Brain microvascular endothelial cell (primary cell): Measurements from ENCODE around the gene IL1B.

Experiments
- DNase-seq: peaks from one replicate; pipeline ENCODE4 v3.0.0-alpha.2; 2020
- H3K27ac ChIP-seq: fragments of 250-450 bp; sonication (Bioruptor Pico); 2 replicates; pipeline ENCODE4 v1.5.1; 2020; ENCODE audit warnings: mild to moderate bottlenecking, moderate library complexity
- H3K27me3 ChIP-seq: fragments of 250-450 bp; sonication (Bioruptor Pico); replicated peaks from 2 replicates; pipeline ENCODE4 v1.5.1; 2020; ENCODE audit warnings: mild to moderate bottlenecking
- H3K36me3 ChIP-seq: fragments of 250-450 bp; sonication (Bioruptor Pico); replicated peaks from 2 replicates; pipeline ENCODE4 v1.5.1; 2020; ENCODE audit warnings: mild to moderate bottlenecking
- H3K4me3 ChIP-seq: 2 replicates; pipeline ENCODE4 v1.5.1; 2011; ENCODE audit warnings: low read depth, mild to moderate bottlenecking, control low read depth, low read length, moderate library complexity
- CTCF ChIP-seq: IDR thresholded peaks from 2 replicates; pipeline ENCODE4 v1.5.1; 2011; ENCODE audit warnings: low read depth, mild to moderate bottlenecking, moderate library complexity, low read length, control low read depth, inconsistent platforms; ENCODE audit errors: missing control alignments
- in situ Hi-C: cut with HindIII; loops from 2 replicates; pipeline ENCODE4 v1.10.0; 2017; ENCODE audit warnings: low sequenced_read_pairs, low pct_ligation_motif_present

Gene IL1B

GRCh38 chr2:112817082-112817689 lies 19.4 kb downstream of the IL1B start:
- no peak overlapping the region for H3K4me3 ChIP-seq
- in situ Hi-C loops: no loop called here

GRCh38 chr2:112814278-112814677 lies 22.3 kb downstream of the IL1B start:
- in situ Hi-C loops: no loop called here
- TF ChIP-seq CTCF: no peak
- peak; percentile 78 for DNase-seq
- no peaks in the 10 kb centered on the region for H3K36me3 ChIP-seq
- H3K27ac ChIP-seq: peak overlapping the region; percentile 100
- H3K4me3 ChIP-seq: no peak overlapping the region
- no peaks in the 10 kb centered on the region for H3K27me3 ChIP-seq

More at GRCh38 chr2:112817082-112817689, 19.4 kb downstream of the IL1B start:
- no peak for DNase-seq
- H3K27me3 ChIP-seq: no peaks in the 10 kb centered on the region
- no peaks in the 10 kb centered on the region for H3K36me3 ChIP-seq
- peak; percentile 12 for TF ChIP-seq CTCF
- no peak overlapping the region for H3K27ac ChIP-seq

GRCh38 chr2:112813280-112813966 lies 23.2 kb downstream of the IL1B start:
- H3K27me3 ChIP-seq: no peaks in the 10 kb centered on the region
- H3K4me3 ChIP-seq: no peak overlapping the region
- no peak for DNase-seq
- H3K36me3 ChIP-seq: no peaks in the 10 kb centered on the region
- TF ChIP-seq CTCF: no peak
- in situ Hi-C loops: no loop called here
- peak overlapping the region; percentile 100 for H3K27ac ChIP-seq

- in situ Hi-C loops: no loop called here
- TF ChIP-seq CTCF: no peak
- Histone ChIP-seq H3K27ac (peak overlapping the region; percentile 100), H3K4me3 (no peak overlapping the region), H3K36me3 (no peaks in the 10 kb centered on the region), H3K27me3 (no peaks in the 10 kb centered on the region)
- DNase-seq: peak; percentile 98
These were observed 24.0 kb downstream of the IL1B start for GRCh38 chr2:112812318-112813267.

GRCh38 chr2:112811841-112812306 lies 24.7 kb downstream of the IL1B start:
- Histone ChIP-seq H3K27me3 (no peaks in the 10 kb centered on the region), H3K36me3 (no peaks in the 10 kb centered on the region), H3K4me3 (no peak overlapping the region), H3K27ac (peak overlapping the region; percentile 100)
- peak; percentile 96 for DNase-seq
- TF ChIP-seq CTCF: no peak
- in situ Hi-C loops: no loop called here
